NCI-H128 (cell line): ENCODE measurements around the gene SCN2A.

Experiments
- DNase-seq: peaks from one replicate; lab custom pipeline; 2025; ENCODE audit not compliant: unreplicated experiment; lab: John Stamatoyannopoulos, UW

The SCN2A gene

DNA sequence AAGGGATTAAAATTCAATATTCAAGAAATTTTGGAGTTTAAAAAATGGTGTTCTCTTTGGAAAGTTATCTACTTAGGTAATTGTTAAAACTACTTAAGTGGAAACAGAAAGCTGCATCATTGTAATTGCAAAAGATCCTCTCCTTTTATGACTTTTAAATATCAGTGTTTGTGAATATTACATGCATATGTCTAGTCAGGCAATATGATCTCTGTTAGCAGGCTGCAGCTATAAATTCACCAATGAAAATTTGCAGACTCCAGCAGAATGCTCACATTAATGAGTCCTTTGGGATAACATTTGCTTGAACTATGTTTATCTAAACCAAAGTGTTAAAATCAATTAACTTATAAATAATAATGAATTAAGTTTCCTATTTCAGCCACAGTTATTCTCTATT, 171.1 kb downstream of the SCN2A start:
- no peak for DNase-seq

DNA sequence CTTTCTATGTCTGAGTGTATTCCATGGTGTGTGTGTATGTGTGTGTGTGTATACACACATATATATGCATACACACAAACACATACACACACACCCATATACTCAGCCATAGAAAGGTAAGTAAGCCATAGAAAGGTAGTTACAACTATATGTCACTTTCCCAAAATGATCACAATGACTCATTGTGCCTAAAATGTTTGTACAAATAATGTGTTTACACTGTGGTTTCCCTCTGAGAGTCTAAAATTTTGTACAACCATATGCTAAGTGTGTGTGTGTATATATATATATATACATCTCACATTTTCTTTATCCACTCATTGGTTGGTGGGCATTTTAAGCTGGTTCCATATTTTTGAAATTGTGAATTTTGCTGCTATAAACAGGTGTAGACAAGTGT, 175.0 kb downstream of the SCN2A start:
- DNase-seq = no peak

DNA sequence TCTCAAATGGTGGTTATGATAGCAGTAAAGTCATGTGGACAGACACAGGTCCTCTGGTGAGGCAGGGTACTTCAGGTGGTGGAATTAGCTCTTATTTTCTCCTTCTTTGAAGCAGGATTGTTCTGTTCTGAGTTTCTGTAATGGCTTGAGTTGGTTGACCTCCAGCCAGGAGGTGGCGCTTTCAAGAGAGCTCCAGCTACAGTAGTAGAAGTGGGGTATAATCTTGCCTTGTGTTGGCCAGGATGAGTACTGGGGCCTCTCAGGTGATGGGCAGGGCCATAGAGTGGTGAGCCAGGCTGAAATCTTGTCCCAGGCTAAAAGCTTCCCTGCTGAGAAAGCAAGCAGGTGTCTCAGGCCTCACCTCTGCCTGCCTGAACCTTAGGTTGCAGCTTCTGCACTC, 177.8 kb downstream of the SCN2A start:
- DNase-seq = no peak

GRCh38 chr2:165420231-165420630, 181.0 kb downstream of the SCN2A start:
- DNase-seq = no peak

- DNase-seq = no peak
Observed at GRCh38 chr2:165423081-165423480, 183.9 kb downstream of the SCN2A start.

DNA sequence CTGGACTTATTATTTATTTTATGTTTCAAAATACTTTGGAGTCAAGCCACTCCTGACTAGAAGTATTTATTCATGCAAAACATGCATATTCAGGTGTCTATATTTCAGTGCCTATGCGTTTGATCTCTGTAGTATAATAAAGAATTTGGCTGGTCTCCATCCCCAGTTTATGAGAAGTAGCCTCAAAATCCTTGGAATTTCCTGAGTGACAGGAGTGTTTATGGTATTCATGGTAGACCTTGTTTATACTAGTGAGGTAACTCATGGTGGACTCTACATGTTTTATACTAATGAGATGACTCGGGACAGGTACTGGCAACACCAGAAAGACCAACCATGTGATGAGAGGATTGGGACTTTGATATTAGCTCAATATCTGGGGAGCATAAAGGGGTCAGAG, 186.3 kb downstream of the SCN2A start:
- no peak for DNase-seq

GRCh38 chr2:165427686-165428085, 188.5 kb downstream of the SCN2A start:
- DNase-seq = no peak

DNA sequence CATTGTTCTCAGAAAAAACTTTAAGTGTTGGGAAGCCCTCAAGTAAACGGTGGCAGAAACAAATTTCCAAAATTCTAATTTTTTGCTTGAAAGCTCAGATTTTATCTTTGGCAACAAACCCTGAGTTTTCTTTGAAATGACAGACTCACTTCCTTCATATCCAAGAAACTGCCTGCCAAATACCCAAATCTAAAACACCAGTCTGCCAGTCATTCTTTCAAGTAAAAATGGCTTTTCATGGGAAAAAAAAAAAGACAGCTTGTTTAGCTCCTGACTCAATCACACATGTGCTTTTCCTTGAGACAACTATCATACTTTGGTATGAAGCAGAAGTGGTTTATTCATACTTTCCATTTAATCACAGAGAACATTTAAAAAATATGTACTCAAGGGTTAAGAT, 189.7 kb downstream of the SCN2A start:
- DNase-seq = no peak

- DNase-seq = no peak
Observed at GRCh38 chr2:165431014-165431413, 191.8 kb downstream of the SCN2A start.

- no peak for DNase-seq
Observed at GRCh38 chr2:165432234-165432966, 193.2 kb downstream of the SCN2A start.

DNA sequence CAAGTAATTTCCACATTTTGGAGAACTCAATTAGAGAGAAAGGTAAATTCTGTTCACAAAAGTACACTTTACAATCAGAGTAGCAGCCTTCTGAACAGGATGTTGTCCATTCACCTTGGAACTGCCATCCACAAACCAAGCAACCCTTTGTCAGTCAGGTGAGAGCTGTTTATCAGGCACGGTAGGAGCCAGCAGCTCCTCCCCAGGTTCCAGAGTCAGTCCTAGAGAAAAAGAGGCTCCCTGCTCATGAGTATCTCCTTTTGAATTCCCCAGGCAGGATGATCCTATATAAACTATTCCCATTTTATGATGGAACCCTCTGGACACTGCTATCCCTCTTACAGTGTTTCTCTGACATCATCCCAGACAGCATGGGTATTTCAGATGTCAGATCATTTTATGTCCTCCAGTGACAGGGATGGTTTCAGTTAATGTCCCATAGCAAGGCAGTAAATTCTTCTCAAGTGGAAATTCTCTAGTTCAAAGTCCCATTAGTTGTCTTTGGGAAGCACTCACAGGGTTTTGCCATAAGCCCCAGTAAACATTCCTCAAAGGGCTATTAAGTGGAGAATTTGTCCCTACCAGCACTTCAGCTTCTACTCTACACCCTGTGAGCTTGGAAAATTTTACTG, 195.8 kb downstream of the SCN2A start:
- DNase-seq = no peak

GRCh38 chr2:165435611-165436010, 196.4 kb downstream of the SCN2A start:
- DNase-seq = no peak

DNA sequence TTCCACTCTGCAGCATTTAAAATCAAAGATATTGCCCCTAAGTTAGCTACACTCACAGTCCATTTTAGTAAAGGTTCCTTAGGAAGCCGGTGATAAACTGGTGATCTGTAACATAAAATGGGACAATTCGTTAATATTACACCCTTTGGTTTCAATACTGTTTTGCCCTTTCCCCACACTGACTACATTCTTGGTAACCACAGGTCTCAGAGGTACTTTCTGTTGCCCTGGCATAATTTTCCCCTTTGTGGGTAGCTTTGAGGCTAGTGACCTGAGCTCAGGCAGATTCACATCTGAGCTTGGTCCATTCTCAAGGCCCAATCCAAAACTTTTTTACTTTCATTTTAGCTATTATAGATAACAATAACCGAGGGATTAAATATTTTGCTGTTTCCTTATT, 197.3 kb downstream of the SCN2A start:
- DNase-seq = no peak

DNA sequence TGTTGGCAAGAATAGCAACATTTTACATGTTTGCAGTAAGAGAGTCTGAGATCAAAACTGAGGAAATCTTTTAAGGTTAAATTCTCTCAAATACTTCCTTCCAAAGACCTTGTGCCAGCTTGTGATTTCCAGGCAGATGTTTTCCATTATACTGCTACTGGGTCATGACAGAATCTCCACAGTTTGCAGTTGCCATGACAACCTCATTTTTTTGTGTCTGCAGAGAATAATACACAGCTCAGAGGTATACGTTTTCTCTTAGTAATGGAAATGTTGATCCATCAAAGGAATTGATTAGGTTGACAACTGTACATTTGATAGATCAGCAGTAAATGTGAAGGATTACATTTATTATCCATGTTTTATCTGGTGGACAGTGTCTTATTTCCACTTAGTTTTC, 201.2 kb downstream of the SCN2A start:
- no peak for DNase-seq
